ENCODE measurements around the gene MET.

DNA sequence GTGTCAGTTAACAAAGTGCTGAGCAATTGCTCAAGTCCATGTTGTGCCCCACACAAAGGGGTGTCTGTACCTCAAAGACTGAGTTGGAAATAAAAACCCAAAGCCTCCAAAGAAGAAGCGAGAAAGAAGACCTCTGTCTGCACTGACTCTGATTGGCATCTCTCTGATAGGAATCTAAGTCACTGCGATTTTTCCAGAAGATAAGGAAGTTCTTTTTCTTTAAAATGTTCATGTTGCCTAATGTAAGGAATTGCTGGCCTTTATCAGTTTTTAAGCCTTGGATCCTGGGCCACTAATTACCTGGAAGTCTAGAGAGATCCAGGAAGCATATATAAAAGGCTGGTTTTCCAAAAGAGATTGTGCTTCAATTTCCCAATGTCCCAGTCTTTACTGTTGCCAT is 24.1 kb upstream of the MET start:
- TF ChIP-seq, protein P1, sequence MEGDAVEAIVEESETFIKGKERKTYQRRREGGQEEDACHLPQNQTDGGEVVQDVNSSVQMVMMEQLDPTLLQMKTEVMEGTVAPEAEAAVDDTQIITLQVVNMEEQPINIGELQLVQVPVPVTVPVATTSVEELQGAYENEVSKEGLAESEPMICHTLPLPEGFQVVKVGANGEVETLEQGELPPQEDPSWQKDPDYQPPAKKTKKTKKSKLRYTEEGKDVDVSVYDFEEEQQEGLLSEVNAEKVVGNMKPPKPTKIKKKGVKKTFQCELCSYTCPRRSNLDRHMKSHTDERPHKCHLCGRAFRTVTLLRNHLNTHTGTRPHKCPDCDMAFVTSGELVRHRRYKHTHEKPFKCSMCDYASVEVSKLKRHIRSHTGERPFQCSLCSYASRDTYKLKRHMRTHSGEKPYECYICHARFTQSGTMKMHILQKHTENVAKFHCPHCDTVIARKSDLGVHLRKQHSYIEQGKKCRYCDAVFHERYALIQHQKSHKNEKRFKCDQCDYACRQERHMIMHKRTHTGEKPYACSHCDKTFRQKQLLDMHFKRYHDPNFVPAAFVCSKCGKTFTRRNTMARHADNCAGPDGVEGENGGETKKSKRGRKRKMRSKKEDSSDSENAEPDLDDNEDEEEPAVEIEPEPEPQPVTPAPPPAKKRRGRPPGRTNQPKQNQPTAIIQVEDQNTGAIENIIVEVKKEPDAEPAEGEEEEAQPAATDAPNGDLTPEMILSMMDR (IDR thresholded peaks at IDR 0.05 in 8 of 11, conservative IDR thresholded peaks at IDR 0.05 in 3 of 11): no peak
- TF ChIP-seq POLR2A (IDR thresholded peaks at IDR 0.05) (no peak), POLR2AphosphoS5 (IDR thresholded peaks at IDR 0.05) (no peak)
